Cardiac muscle cell (in vitro differentiated cells and primary cell): Measurements from ENCODE around the gene TMA7B. TPM values are rescaled to one million over a fixed set of nuclear protein-coding genes. Genes with fewer than 3 reads are reported as not detected.
A peak's percentile ranks its signal among the peaks of the same experiment; 100 is the strongest.

Experiments used
- DNase-seq, 2 donors: peaks; one replicate each; pipeline versions ENCODE4 v3.0.0 to v3.0.0-alpha.2; 2010 to 2017; ENCODE audit warnings: low read depth in 1 of 2, low spot score in 1 of 2
- H3K27ac ChIP-seq: fragments of 200-600 bp; sonication (generic); 2 replicates; pipeline ENCODE4 v1.5.1; 2016
- H3K27me3 ChIP-seq: fragments of 200-600 bp; sonication (generic); 2 replicates; pipeline ENCODE4 v1.6.0; 2016; ENCODE audit warnings: control low read depth
- H3K36me3 ChIP-seq: fragments of 200-600 bp; sonication (generic); 2 replicates; pipeline ENCODE4 v1.5.1; 2016; ENCODE audit warnings: control low read depth
- H3K4me1 ChIP-seq: fragments of 200-600 bp; sonication (generic); 2 replicates; pipeline ENCODE4 v1.8.1; 2017; ENCODE audit warnings: low read depth, mild to moderate bottlenecking, mixed run types
- H3K4me3 ChIP-seq: fragments of 200-600 bp; sonication (generic); 2 replicates; pipeline ENCODE4 v1.5.1; 2016; ENCODE audit warnings: mild to moderate bottlenecking
- H3K9me3 ChIP-seq: fragments of 200-600 bp; sonication (generic); 2 replicates; pipeline ENCODE4 v1.5.1; 2017; ENCODE audit warnings: low read depth, mild to moderate bottlenecking, control low read depth
- polyA plus RNA-seq: library from polyadenylated mRNA; unstranded; fragments of >200 nt; fragmentation: Nextera tagmentation; extraction: Ambion mirVana; gene quantifications from 2 replicates; pipeline ENCODE4 v1.2.1, GENCODE V29; 2016
- total RNA-seq: library from RNA; depleted of rRNA; stranded (reverse); fragments of >200 nt; gene quantifications from 2 replicates; pipeline ENCODE4 v1.2.3, GENCODE V29; 2016
- TF ChIP-seq, protein P1 (sequence below): IDR thresholded peaks from 2 replicates; pipeline ENCODE4 v1.5.1; 2012; ENCODE audit warnings: low read depth, mild to moderate bottlenecking, low read length

The TMA7B gene
- total and polyA plus RNA-seq, 2 experiments from 2014 or later, result not detected

DNA sequence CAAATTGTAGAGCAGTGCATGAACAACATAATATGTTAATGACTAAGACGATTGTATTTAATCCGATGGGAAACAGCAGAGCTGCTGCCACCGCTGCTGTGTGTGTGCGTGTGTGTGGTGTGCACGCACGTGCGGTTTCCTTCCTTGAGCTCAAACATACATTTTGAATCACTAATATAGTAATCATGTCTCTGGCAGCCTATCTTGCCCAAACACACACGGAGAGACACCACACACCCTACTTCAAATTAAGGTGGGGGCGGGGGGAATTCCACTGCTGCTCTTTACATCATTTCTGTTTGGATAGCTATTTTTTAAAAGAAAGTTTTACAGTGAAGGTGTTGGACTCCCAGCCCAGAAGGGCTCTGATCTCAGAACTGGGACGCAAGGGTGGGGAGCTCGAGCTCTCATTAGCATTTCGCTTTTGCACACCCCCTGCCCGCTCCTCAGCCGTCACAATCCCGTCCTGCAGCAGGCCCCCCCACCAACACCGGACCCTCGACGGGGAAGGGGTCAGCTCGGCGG, 33.9 kb downstream of the TMA7B start:
- no peaks in the 10 kb centered on the region for H3K36me3 ChIP-seq
- H3K27me3 ChIP-seq, result peaks cover 56% of the 10 kb centered on the region
- TF ChIP-seq, protein P1, sequence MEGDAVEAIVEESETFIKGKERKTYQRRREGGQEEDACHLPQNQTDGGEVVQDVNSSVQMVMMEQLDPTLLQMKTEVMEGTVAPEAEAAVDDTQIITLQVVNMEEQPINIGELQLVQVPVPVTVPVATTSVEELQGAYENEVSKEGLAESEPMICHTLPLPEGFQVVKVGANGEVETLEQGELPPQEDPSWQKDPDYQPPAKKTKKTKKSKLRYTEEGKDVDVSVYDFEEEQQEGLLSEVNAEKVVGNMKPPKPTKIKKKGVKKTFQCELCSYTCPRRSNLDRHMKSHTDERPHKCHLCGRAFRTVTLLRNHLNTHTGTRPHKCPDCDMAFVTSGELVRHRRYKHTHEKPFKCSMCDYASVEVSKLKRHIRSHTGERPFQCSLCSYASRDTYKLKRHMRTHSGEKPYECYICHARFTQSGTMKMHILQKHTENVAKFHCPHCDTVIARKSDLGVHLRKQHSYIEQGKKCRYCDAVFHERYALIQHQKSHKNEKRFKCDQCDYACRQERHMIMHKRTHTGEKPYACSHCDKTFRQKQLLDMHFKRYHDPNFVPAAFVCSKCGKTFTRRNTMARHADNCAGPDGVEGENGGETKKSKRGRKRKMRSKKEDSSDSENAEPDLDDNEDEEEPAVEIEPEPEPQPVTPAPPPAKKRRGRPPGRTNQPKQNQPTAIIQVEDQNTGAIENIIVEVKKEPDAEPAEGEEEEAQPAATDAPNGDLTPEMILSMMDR, result no peak
- no peak overlapping the region for H3K27ac ChIP-seq
- DNase-seq, result no peak
- H3K9me3 ChIP-seq, result no peaks in the 10 kb centered on the region
- peaks cover 27% of the 10 kb centered on the region for H3K4me1 ChIP-seq
- H3K4me3 ChIP-seq, result no peak overlapping the region

DNA sequence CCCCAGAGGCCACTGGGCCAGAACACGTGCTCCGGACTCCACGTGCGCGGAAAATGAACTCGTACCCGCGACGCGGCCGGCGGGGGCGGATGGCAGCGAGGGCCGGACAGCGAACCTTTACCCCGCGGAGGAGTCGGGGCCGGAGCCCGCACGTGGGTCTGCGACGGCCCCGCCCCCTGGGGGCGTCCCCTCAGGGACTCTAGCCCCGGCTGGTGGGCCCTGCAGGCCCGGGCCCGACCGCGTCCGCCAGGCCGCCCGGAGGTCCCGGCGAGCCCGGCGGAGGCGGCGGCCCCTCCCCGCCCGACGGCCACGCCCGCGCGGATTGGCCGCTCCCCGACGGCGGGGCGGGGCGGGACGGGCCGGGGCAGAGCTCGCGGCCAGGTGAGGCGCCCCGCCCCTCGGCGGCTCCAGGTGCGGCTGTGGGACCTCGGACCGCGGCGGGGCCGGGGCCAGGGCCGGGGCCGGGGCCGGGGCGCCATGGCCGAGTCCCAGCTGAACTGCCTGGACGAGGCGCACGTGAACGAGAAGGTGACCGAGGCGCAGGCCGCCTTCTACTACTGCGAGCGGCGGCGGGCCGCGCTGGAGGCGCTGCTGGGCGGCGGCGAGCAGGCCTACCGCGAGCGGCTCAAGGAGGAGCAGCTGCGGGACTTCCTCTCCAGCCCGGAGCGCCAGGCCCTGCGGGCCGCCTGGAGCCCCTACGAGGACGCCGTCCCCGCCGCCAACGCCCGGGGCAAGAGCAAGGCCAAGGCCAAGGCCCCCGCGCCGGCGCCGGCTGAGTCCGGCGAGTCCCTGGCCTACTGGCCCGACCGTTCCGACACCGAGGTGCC, 34.6 kb downstream of the TMA7B start, which contains the start of gene FAM83F:
Gene FAM83F, plus strand, starts transcription at position 389 of the 827 bp plus-strand sequence. Its CDS starts 89 bp downstream, at position 478.
- Histone ChIP-seq H3K27ac (no peak within 1 kb of the TSS), H3K36me3 (no peaks in the 10 kb centered on the region), H3K4me3 (no peak within 1 kb of the TSS), H3K4me1 (peaks cover 27% of the 10 kb centered on the region), H3K27me3 (peaks cover 56% of the 10 kb centered on the region), H3K9me3 (no peaks in the 10 kb centered on the region)
- TF ChIP-seq, protein P1, result no peak
- DNase-seq, result peak in 1 of 2 donors; percentile 34

DNA sequence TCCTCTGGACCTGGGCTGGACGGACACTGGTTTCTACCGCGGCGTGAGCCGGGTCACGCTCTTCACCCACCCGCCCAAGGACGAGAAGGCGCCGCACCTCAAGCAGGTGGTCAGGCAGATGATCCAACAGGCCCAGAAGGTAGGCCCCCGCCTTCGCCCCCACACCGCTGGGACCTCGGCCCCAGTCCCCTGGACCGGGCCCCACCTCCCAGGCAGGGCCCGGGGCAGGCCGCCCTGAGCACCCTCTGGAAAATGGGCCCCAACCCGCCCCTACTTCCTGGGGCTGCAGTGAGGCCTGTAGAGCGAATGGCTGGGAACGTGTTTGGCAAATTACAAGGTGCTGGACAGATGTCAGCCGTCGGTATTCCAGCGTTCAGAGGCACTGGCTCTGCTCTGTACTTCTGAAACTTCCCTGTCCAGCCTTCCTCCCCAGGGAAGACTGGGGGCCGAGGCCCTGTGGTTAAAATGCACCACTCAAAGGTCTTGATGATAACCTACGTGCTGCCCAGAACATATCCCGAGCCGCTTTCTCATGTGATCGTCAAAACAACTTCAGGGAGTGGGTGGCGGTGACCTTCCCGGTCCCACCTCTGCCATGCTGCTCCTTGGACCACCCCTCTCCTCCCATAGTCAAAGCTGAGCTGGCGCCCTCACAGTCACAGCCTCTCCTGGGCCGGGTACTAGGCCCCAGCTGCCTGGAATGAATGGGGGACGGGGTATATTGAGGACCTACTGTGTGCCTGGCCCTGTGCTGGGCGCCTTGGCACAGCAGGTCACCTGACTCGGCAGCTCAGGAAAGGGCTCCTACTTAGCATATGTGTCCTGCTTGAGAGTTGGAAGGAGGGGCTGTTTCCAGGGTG, 35.4 kb downstream of the TMA7B start:
- TF ChIP-seq, protein P1, result no peak
- DNase-seq, result no peak
- H3K4me1 ChIP-seq, result peaks cover 20% of the 10 kb centered on the region
- H3K36me3 ChIP-seq, result no peaks in the 10 kb centered on the region
- no peak overlapping the region for H3K27ac ChIP-seq
- no peak overlapping the region for H3K4me3 ChIP-seq
- peaks cover 56% of the 10 kb centered on the region for H3K27me3 ChIP-seq
- no peaks in the 10 kb centered on the region for H3K9me3 ChIP-seq

DNA sequence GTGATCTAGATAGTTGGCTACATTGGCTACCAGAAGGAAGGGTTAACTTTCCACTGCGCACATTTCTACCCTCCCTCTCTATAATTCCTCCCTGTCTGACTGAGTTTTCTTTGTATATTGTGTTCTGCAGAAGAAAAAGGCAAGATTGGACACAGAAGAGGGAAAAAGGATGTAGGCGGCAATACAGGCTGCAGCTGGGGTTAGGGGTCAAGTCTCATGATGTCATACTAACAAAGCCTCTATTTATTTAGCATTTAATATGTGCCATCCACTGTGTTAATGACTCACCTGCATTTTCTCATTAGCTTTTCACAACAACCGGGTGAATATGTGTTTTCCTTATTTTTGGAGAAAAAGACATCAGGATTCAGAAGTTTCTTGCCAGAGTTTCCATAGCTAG, 36.5 kb downstream of the TMA7B start:
- H3K4me3 ChIP-seq, result no peak overlapping the region
- TF ChIP-seq, protein P1, result no peak
- no peak overlapping the region for H3K27ac ChIP-seq
- DNase-seq, result no peak
- no peaks in the 10 kb centered on the region for H3K36me3 ChIP-seq
- no peaks in the 10 kb centered on the region for H3K9me3 ChIP-seq
- peaks cover 30% of the 10 kb centered on the region for H3K4me1 ChIP-seq
- peaks cover 55% of the 10 kb centered on the region for H3K27me3 ChIP-seq

DNA sequence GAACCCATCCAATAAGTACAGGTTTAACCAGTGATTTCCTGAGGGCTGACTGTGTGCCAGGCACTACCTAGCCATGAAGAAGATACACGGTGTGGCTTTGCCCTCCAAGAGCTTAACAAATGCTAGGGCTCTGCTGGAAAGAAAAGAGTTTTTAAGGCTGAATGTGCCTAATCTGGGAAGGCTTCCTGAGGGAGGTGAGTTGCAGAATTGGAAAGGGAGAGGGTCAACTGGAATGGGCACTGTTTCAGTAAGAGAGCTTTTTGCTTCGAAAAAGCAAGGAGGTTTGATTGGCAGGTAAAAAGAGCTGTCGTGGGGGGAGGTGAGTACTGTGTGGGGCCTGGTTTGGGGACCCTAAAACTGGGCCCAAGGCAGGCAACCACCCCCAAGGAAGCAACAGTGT, 37.2 kb downstream of the TMA7B start:
- peaks cover 48% of the 10 kb centered on the region for H3K27me3 ChIP-seq
- H3K27ac ChIP-seq, result no peak overlapping the region
- peaks cover 31% of the 10 kb centered on the region for H3K4me1 ChIP-seq
- no peak overlapping the region for H3K4me3 ChIP-seq
- DNase-seq, result no peak
- TF ChIP-seq, protein P1, result no peak
- H3K36me3 ChIP-seq, result no peaks in the 10 kb centered on the region
- H3K9me3 ChIP-seq, result no peaks in the 10 kb centered on the region
